HepG2 (cell line): ENCODE data around the gene COQ9. TPM values are rescaled to one million over a fixed set of nuclear protein-coding genes. Genes with fewer than 3 reads are reported as not detected.
A peak's percentile ranks its signal among the peaks of the same experiment; 100 is the strongest.

Experiments
- ATF7-NPFF ChIP-seq: sonication (generic); formaldehyde crosslinking; IDR thresholded peaks from 2 replicates; pipeline ENCODE4 v1.8.1; 2023; ENCODE audit warnings: mild to moderate bottlenecking, low read depth, missing genetic modification reagents, moderate library complexity
- GABPB1 ChIP-seq: IDR thresholded peaks from 2 replicates; pipeline ENCODE4 v1.6.1; 2016; ENCODE audit warnings: mild to moderate bottlenecking, missing genetic modification reagents, moderate library complexity, missing compliant biosample characterization
- JUN ChIP-seq: sonication (generic); formaldehyde crosslinking; IDR thresholded peaks from 2 replicates; pipeline ENCODE4 v1.4.0; 2020; ENCODE audit warnings: mild to moderate bottlenecking, missing genetic modification reagents
- TMF1 ChIP-seq: sonication (generic); formaldehyde crosslinking; IDR thresholded peaks from 2 replicates; pipeline ENCODE4 v1.8.1; 2022; ENCODE audit warnings: low read depth, missing genetic modification reagents
- ZIK1 ChIP-seq: sonication (generic); formaldehyde crosslinking; IDR thresholded peaks from 2 replicates; pipeline ENCODE4 v1.5.0; 2020; ENCODE audit warnings: mild to moderate bottlenecking, low read depth, missing genetic modification reagents, borderline replicate concordance
- ZNF496 ChIP-seq: sonication (generic); formaldehyde crosslinking; IDR thresholded peaks from 2 replicates; pipeline ENCODE4 v1.8.1; 2023; ENCODE audit warnings: mild to moderate bottlenecking, moderate library complexity, missing genetic modification reagents; ENCODE audit not compliant: insufficient replicate concordance
- ZNF747 ChIP-seq: sonication (generic); formaldehyde crosslinking; IDR thresholded peaks from 2 replicates; pipeline ENCODE4 v1.8.1; 2023; ENCODE audit warnings: missing genetic modification reagents, mild to moderate bottlenecking, borderline replicate concordance
- polyA plus RNA-seq, 8 experiments: library from polyadenylated mRNA; depleted of rRNA in 3 of 8; stranded (reverse) in 7 of 8; unstranded in 1 of 8; fragments of >200 nt; fragmentation: Illumina TruSeq in 4 of 8; extraction: Trizol in 4 of 8; gene quantifications; 2 replicates each; pipeline versions ENCODE4 v1.2.1 to v1.2.3, GENCODE V29; 2011 to 2016; ENCODE audit warnings: low read depth in 4 of 8, missing spikeins in 1 of 8, mixed read lengths in 1 of 8; ENCODE audit not compliant: insufficient read depth in 1 of 8
- total RNA-seq, 5 experiments: library from RNA; depleted of rRNA; stranded (reverse); fragments of >200 nt; fragmentation: Illumina TruSeq; extraction: Trizol; gene quantifications; 2 replicates each; pipeline ENCODE4 v1.2.3, GENCODE V29; 2016; ENCODE audit warnings: low read depth in 1 of 5
- TF ChIP-seq, protein P1 (sequence below), 2 experiments: fragments of 450-650 bp in 1 of 2; sonication (generic) in 1 of 2; formaldehyde crosslinking in 1 of 2; IDR thresholded peaks; 2 replicates each; pipeline versions ENCODE4 v1.6.1 to v1.8.0; 2016 to 2022; ENCODE audit warnings: antibody characterized with exemption in 1 of 2, mild to moderate bottlenecking in 1 of 2, missing genetic modification reagents in 1 of 2
- TF ChIP-seq, protein P2 (sequence below): sonication (generic); formaldehyde crosslinking; IDR thresholded peaks from 2 replicates; pipeline ENCODE4 v1.4.0; 2020; ENCODE audit warnings: missing genetic modification reagents
- TF ChIP-seq, protein P3 (sequence below): sonication (generic); formaldehyde crosslinking; IDR thresholded peaks from 2 replicates; pipeline ENCODE4 v1.4.0; 2020; ENCODE audit warnings: missing genetic modification reagents
- TF ChIP-seq, protein P4 (sequence below): sonication (generic); formaldehyde crosslinking; IDR thresholded peaks from 2 replicates; pipeline ENCODE4 v1.8.0; 2023; ENCODE audit warnings: mild to moderate bottlenecking, missing genetic modification reagents

The COQ9 gene
- total and polyA plus RNA-seq, 2 of the 13 experiments (the other 11 are each of a cell fraction or from before 2014, with no cell fraction given) = 57.5 to 108 TPM

DNA sequence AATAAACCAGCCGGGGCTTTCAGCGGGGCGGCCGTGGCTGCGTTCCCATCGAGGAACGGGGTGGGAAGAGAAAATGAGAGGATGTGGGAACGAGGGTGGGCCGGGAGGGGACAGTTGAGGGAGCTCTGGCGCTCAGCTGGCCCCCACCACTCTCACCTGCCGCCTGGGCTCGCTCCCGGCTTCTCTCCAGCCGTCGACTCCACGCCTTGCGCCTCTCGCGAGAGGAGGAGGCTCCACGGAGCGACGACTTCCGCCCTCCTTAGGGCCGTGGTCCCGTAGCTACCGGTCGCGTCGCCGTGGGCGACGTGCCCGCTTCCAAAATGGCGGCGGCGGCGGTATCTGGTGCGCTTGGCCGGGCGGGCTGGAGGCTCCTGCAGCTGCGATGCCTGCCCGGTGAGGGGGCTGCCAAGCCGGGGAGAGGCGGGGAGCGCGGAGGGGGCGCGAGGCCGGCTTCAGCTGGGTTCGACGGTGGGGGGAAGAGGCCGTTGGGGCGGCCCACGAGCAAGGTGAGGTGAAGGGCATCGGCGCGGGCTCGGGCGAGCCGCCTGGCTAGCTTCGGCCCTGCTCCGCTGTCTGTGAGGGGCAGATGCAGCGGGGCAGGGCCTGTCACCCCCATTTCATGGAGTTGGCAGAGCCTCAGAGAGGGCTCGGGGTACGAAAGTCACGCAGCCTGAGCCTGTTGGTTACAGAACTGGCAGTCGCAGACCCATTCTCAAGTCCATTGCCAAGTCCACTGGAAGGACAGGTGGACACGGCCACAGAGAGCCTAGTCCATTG is at the start of gene COQ9, which contains the start of gene CIAPIN1 (continued):
- TF ChIP-seq, protein P1, sequence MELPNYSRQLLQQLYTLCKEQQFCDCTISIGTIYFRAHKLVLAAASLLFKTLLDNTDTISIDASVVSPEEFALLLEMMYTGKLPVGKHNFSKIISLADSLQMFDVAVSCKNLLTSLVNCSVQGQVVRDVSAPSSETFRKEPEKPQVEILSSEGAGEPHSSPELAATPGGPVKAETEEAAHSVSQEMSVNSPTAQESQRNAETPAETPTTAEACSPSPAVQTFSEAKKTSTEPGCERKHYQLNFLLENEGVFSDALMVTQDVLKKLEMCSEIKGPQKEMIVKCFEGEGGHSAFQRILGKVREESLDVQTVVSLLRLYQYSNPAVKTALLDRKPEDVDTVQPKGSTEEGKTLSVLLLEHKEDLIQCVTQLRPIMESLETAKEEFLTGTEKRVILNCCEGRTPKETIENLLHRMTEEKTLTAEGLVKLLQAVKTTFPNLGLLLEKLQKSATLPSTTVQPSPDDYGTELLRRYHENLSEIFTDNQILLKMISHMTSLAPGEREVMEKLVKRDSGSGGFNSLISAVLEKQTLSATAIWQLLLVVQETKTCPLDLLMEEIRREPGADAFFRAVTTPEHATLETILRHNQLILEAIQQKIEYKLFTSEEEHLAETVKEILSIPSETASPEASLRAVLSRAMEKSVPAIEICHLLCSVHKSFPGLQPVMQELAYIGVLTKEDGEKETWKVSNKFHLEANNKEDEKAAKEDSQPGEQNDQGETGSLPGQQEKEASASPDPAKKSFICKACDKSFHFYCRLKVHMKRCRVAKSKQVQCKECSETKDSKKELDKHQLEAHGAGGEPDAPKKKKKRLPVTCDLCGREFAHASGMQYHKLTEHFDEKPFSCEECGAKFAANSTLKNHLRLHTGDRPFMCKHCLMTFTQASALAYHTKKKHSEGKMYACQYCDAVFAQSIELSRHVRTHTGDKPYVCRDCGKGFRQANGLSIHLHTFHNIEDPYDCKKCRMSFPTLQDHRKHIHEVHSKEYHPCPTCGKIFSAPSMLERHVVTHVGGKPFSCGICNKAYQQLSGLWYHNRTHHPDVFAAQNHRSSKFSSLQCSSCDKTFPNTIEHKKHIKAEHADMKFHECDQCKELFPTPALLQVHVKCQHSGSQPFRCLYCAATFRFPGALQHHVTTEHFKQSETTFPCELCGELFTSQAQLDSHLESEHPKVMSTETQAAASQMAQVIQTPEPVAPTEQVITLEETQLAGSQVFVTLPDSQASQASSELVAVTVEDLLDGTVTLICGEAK (IDR thresholded peaks at IDR 0.05) = no peak
- TF ChIP-seq, protein P1 (CRISPR knock-in tag; IDR thresholded peaks at IDR 0.05) = peak; percentile 79
- peak; percentile 79; the same call in 1 of the 2 replicates for TF ChIP-seq JUN (CRISPR knock-in tag)
- TF ChIP-seq, protein P2, sequence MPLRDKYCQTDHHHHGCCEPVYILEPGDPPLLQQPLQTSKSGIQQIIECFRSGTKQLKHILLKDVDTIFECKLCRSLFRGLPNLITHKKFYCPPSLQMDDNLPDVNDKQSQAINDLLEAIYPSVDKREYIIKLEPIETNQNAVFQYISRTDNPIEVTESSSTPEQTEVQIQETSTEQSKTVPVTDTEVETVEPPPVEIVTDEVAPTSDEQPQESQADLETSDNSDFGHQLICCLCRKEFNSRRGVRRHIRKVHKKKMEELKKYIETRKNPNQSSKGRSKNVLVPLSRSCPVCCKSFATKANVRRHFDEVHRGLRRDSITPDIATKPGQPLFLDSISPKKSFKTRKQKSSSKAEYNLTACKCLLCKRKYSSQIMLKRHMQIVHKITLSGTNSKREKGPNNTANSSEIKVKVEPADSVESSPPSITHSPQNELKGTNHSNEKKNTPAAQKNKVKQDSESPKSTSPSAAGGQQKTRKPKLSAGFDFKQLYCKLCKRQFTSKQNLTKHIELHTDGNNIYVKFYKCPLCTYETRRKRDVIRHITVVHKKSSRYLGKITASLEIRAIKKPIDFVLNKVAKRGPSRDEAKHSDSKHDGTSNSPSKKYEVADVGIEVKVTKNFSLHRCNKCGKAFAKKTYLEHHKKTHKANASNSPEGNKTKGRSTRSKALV = no peak; the same call in 1 of the 2 replicates
- TF ChIP-seq ATF7-NPFF (CRISPR knock-in tag) = peak; percentile 96
- peak; percentile 84 for TF ChIP-seq TMF1 (CRISPR knock-in tag)
- TF ChIP-seq, protein P3, sequence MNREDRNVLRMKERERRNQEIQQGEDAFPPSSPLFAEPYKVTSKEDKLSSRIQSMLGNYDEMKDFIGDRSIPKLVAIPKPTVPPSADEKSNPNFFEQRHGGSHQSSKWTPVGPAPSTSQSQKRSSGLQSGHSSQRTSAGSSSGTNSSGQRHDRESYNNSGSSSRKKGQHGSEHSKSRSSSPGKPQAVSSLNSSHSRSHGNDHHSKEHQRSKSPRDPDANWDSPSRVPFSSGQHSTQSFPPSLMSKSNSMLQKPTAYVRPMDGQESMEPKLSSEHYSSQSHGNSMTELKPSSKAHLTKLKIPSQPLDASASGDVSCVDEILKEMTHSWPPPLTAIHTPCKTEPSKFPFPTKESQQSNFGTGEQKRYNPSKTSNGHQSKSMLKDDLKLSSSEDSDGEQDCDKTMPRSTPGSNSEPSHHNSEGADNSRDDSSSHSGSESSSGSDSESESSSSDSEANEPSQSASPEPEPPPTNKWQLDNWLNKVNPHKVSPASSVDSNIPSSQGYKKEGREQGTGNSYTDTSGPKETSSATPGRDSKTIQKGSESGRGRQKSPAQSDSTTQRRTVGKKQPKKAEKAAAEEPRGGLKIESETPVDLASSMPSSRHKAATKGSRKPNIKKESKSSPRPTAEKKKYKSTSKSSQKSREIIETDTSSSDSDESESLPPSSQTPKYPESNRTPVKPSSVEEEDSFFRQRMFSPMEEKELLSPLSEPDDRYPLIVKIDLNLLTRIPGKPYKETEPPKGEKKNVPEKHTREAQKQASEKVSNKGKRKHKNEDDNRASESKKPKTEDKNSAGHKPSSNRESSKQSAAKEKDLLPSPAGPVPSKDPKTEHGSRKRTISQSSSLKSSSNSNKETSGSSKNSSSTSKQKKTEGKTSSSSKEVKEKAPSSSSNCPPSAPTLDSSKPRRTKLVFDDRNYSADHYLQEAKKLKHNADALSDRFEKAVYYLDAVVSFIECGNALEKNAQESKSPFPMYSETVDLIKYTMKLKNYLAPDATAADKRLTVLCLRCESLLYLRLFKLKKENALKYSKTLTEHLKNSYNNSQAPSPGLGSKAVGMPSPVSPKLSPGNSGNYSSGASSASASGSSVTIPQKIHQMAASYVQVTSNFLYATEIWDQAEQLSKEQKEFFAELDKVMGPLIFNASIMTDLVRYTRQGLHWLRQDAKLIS (CRISPR knock-in tag) = no peak
- TF ChIP-seq ZNF496 (CRISPR knock-in tag) = no peak
- peak; percentile 99 for TF ChIP-seq GABPB1 (CRISPR knock-in tag)
- TF ChIP-seq, protein P4, sequence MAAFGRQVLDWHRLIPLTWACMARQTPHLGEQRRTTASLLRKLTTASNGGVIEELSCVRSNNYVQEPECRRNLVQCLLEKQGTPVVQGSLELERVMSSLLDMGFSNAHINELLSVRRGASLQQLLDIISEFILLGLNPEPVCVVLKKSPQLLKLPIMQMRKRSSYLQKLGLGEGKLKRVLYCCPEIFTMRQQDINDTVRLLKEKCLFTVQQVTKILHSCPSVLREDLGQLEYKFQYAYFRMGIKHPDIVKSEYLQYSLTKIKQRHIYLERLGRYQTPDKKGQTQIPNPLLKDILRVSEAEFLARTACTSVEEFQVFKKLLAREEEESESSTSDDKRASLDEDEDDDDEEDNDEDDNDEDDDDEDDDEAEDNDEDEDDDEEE (CRISPR knock-in tag) = peak; percentile 94
- peak; percentile 53; the same call in 1 of the 2 replicates for TF ChIP-seq ZIK1 (CRISPR knock-in tag)
- TF ChIP-seq ZNF747 (CRISPR knock-in tag) = peak; percentile 97
